GM18520 (cell line): ENCODE measurements around the gene GNAO1.
"Not testable (repeated sequence)": the region's sequence is repeated elsewhere in the genome, so short reads cannot be mapped to it uniquely, and the experiment has no call there.

Experiments
- ATAC-seq: cut with Tn5 transposase; IDR thresholded peaks from one replicate; pipeline ENCODE4 v1.9.1; 2021; ENCODE audit not compliant: unreplicated experiment

Gene GNAO1

GRCh38 chr16:56362706-56363105 is 171.4 kb downstream of the GNAO1 start:
- no peak for ATAC-seq

GRCh38 chr16:56363181-56363716 is 172.0 kb downstream of the GNAO1 start:
- no peak for ATAC-seq

GRCh38 chr16:56363781-56364565 is 172.7 kb downstream of the GNAO1 start:
- no peak for ATAC-seq

GRCh38 chr16:56364865-56365264 is 173.6 kb downstream of the GNAO1 start:
- ATAC-seq: no peak

- ATAC-seq: no peak
Observed at GRCh38 chr16:56365552-56365951, 174.3 kb downstream of the GNAO1 start.

GRCh38 chr16:56366945-56367344 is 175.7 kb downstream of the GNAO1 start:
- ATAC-seq: no peak

- no peak for ATAC-seq
Observed at GRCh38 chr16:56367764-56368163, 176.5 kb downstream of the GNAO1 start.

- no peak for ATAC-seq
Observed at GRCh38 chr16:56368545-56368944, 177.3 kb downstream of the GNAO1 start.

- no peak for ATAC-seq
Observed at GRCh38 chr16:56369202-56369601, 177.9 kb downstream of the GNAO1 start.

GRCh38 chr16:56370185-56370874 is 179.0 kb downstream of the GNAO1 start:
- no peak for ATAC-seq

- no peak for ATAC-seq
Observed at GRCh38 chr16:56370875-56371659, 179.8 kb downstream of the GNAO1 start.

- ATAC-seq: no peak
Observed at GRCh38 chr16:56371660-56371937, 180.3 kb downstream of the GNAO1 start.

GRCh38 chr16:56372013-56372634 is 180.8 kb downstream of the GNAO1 start:
- ATAC-seq: no peak

- no peak for ATAC-seq
Observed at GRCh38 chr16:56373003-56373402, 181.7 kb downstream of the GNAO1 start.

- not testable (repeated sequence) for ATAC-seq
Observed at GRCh38 chr16:56375792-56376191, 184.5 kb downstream of the GNAO1 start.

- ATAC-seq: not testable (repeated sequence)
Observed at GRCh38 chr16:56379044-56379443, 187.8 kb downstream of the GNAO1 start.

GRCh38 chr16:56380778-56381485 is 189.6 kb downstream of the GNAO1 start:
- ATAC-seq: not testable (repeated sequence)

GRCh38 chr16:56382459-56382858 is 191.2 kb downstream of the GNAO1 start:
- ATAC-seq: no peak

GRCh38 chr16:56382901-56383355 is 191.6 kb downstream of the GNAO1 start:
- no peak for ATAC-seq

- no peak for ATAC-seq
Observed at GRCh38 chr16:56384074-56384721, 192.9 kb downstream of the GNAO1 start.
